Measurements from ENCODE around the gene FAM89B.

GRCh38 chr11:65574109-65574810 lies 1.9 kb downstream of the FAM89B start:
- TF ChIP-seq NFIC (IDR thresholded peaks at IDR 0.05), result no peak
- TF ChIP-seq TCF12 (IDR thresholded peaks at IDR 0.05; ENCODE audit: low read depth), result no peak
- peak; percentile 11; the same call in 1 of the 2 replicates for TF ChIP-seq MAX (IDR thresholded peaks at IDR 0.05)
- TF ChIP-seq EP300 (IDR thresholded peaks at IDR 0.05; ENCODE audit: borderline replicate concordance), result no peak
- TF ChIP-seq EGR1 (IDR thresholded peaks at IDR 0.05), result peak; percentile 46; the same call in 1 of the 2 replicates
- no peak for TF ChIP-seq REST (IDR thresholded peaks at IDR 0.05; ENCODE audit: low read depth)

Measured in Ishikawa (cell line).